A549 (cell line): ENCODE results near the gene PKDREJ. TPM values are rescaled to one million over a fixed set of nuclear protein-coding genes. Genes with fewer than 3 reads are reported as not detected.
A peak's percentile ranks its signal among the peaks of the same experiment; 100 is the strongest.

ENCODE experiments used
- ATAC-seq, 2 experiments: fragments of 200-7000 bp in 1 of 2; fragments of >200 bp in 1 of 2; cut with Nextera tagmentation in 1 of 2; cut with Tn5 transposase in 1 of 2; 3 replicates each; pipeline versions ENCODE4 v1.8.0 to v1.9.1; 2018 to 2020; ENCODE audit warnings: mild to moderate bottlenecking in 1 of 2, moderate library complexity in 1 of 2
- CTCF ChIA-PET: fragments of 300-600 bp; sonication (Branson Sonifier 250); formaldehyde crosslinking; extraction: SDS; loops from one replicate; lab custom pipeline; 2021; ENCODE audit warnings: antibody characterized with exemption, inconsistent platforms; lab: Yijun Ruan, JAX
- POLR2A ChIA-PET: fragments of 350-600 bp; formaldehyde crosslinking; extraction: SDS; loops from one replicate; lab custom pipeline; 2021; ENCODE audit warnings: antibody characterized with exemption, inconsistent platforms; lab: Yijun Ruan, JAX
- DNase-seq, 2 experiments: peaks; one replicate each; pipeline versions ENCODE4 v3.0.0 to v3.0.0-alpha.2; 2011 to 2016; ENCODE audit warnings: low read depth in 1 of 2, low spot score in 1 of 2
- FAIRE-seq: peaks from 2 replicates; lab custom pipeline; 2011; peaks lifted over from hg19 to GRCh38; lab: Jason Lieb, UNC
- H3K27ac ChIP-seq, 2 experiments: fragments of >200 bp; sonication (Bioruptor Twin); formaldehyde crosslinking; 3 replicates each; pipeline ENCODE4 v1.5.1; 2016 to 2017
- H3K4me1 ChIP-seq: fragments of >200 bp; sonication (Bioruptor Twin); formaldehyde crosslinking; 3 replicates; pipeline ENCODE4 v1.6.1; 2016
- H3K4me2 ChIP-seq: fragments of >200 bp; sonication (Bioruptor Twin); formaldehyde crosslinking; 3 replicates; pipeline ENCODE4 v1.6.1; 2016
- H3K4me3 ChIP-seq: fragments of >200 bp; sonication (Bioruptor Twin); formaldehyde crosslinking; 3 replicates; pipeline ENCODE4 v1.5.1; 2016
- H3K9me3 ChIP-seq: fragments of >200 bp; sonication (Bioruptor Twin); formaldehyde crosslinking; 3 replicates; pipeline ENCODE4 v1.6.1; 2016
- BHLHE40 ChIP-seq: IDR thresholded peaks from 2 replicates; pipeline ENCODE4 v1.6.1; 2012; ENCODE audit warnings: low read depth, low read length, inconsistent platforms
- CBX2 ChIP-seq: fragments of 200-600 bp; sonication (generic); IDR thresholded peaks from 2 replicates; pipeline ENCODE4 v1.6.1; 2016; ENCODE audit warnings: low read depth, mild to moderate bottlenecking, borderline replicate concordance
- CBX8 ChIP-seq: fragments of 200-600 bp; sonication (generic); IDR thresholded peaks from 2 replicates; pipeline ENCODE4 v1.6.1; 2016
- CHD2 ChIP-seq: fragments of 150-350 bp; IDR thresholded peaks from 2 replicates; pipeline ENCODE4 v1.6.1; 2014; ENCODE audit warnings: low read length; ENCODE audit not compliant: partially characterized antibody
- EHF ChIP-seq: fragments of 250-450 bp; sonication (Bioruptor Pico); IDR thresholded peaks from 2 replicates; pipeline ENCODE4 v1.5.0; 2020; ENCODE audit warnings: mild to moderate bottlenecking
- EHMT2 ChIP-seq: fragments of 200-600 bp; sonication (generic); IDR thresholded peaks from 2 replicates; pipeline ENCODE4 v1.6.1; 2016; ENCODE audit warnings: antibody characterized with exemption, low read depth, mild to moderate bottlenecking, moderate library complexity
- FOSL2 ChIP-seq, 2 experiments: fragments of 450-650 bp in 1 of 2; fragments of >200 bp in 1 of 2; sonication (Bioruptor Twin) in 1 of 2; formaldehyde crosslinking; IDR thresholded peaks; 2 replicates each; pipeline versions ENCODE4 v1.5.0 to v1.6.1; 2016 to 2020; ENCODE audit warnings: mild to moderate bottlenecking in 1 of 2, moderate library complexity in 1 of 2
- FOXS1 ChIP-seq: fragments of 250-450 bp; sonication (Bioruptor Pico); IDR thresholded peaks from 2 replicates; pipeline ENCODE4 v1.5.0; 2020; ENCODE audit warnings: mild to moderate bottlenecking, moderate library complexity
- GATA3 ChIP-seq: IDR thresholded peaks from 2 replicates; pipeline ENCODE4 v1.6.1; 2012; ENCODE audit warnings: borderline replicate concordance
- HDAC2 ChIP-seq: fragments of 200-600 bp; sonication (generic); IDR thresholded peaks from 2 replicates; pipeline ENCODE4 v1.6.1; 2016
- HOXB5 ChIP-seq: fragments of 250-450 bp; sonication (Bioruptor Pico); IDR thresholded peaks from 2 replicates; pipeline ENCODE4 v1.5.0; 2020; ENCODE audit warnings: mild to moderate bottlenecking, moderate library complexity
- KDM5A ChIP-seq: fragments of 200-600 bp; sonication (generic); IDR thresholded peaks from 2 replicates; pipeline ENCODE4 v1.6.1; 2016; ENCODE audit warnings: antibody characterized with exemption, mild to moderate bottlenecking
- MAFK ChIP-seq: fragments of 450-650 bp; IDR thresholded peaks from 2 replicates; pipeline ENCODE4 v1.6.1; 2014; ENCODE audit not compliant: partially characterized antibody
- MAZ ChIP-seq: fragments of 150-350 bp; IDR thresholded peaks from 2 replicates; pipeline ENCODE4 v1.6.1; 2014; ENCODE audit warnings: antibody characterized with exemption, low read depth, low read length, borderline replicate concordance
- MYC ChIP-seq: IDR thresholded peaks from 2 replicates; pipeline ENCODE4 v1.6.1; 2012; ENCODE audit warnings: mild to moderate bottlenecking, inconsistent platforms, low read length, improper control_type of control experiment, borderline replicate concordance
- NFE2L2 ChIP-seq: fragments of 150-350 bp; conservative IDR thresholded peaks from 2 replicates; pipeline ENCODE4 v1.6.1; 2014; ENCODE audit warnings: low read length
- POLR2A ChIP-seq: IDR thresholded peaks from 2 replicates; pipeline ENCODE4 v1.6.1; 2012; ENCODE audit warnings: mild to moderate bottlenecking, low read length
- POLR2AphosphoS2 ChIP-seq: conservative IDR thresholded peaks from 2 replicates; pipeline ENCODE4 v1.6.1; 2012; ENCODE audit warnings: low read length, improper control_type of control experiment, inconsistent platforms
- RAD21 ChIP-seq, 2 experiments: fragments of >200 bp in 1 of 2; sonication (Bioruptor Twin) in 1 of 2; formaldehyde crosslinking in 1 of 2; IDR thresholded peaks in 1 of 2; conservative IDR thresholded peaks in 1 of 2; 2 replicates in 1 of 2; 3 replicates in 1 of 2; pipeline ENCODE4 v1.6.1; 2012 to 2018; ENCODE audit warnings: inconsistent platforms in 1 of 2
- RCOR1 ChIP-seq: fragments of 150-350 bp; IDR thresholded peaks from 2 replicates; pipeline ENCODE4 v1.6.1; 2014; ENCODE audit warnings: antibody characterized with exemption, low read length, low read depth
- SMC3 ChIP-seq: fragments of >200 bp; sonication (Bioruptor Twin); formaldehyde crosslinking; IDR thresholded peaks from 3 replicates; pipeline ENCODE4 v1.6.1; 2018; ENCODE audit warnings: inconsistent platforms
- SREBF2 ChIP-seq: fragments of 450-650 bp; IDR thresholded peaks from 2 replicates; pipeline ENCODE4 v1.6.1; 2014; ENCODE audit warnings: mild to moderate bottlenecking, moderate library complexity
- TP53 ChIP-seq: fragments of 250-450 bp; sonication (Bioruptor Pico); IDR thresholded peaks from 2 replicates; pipeline ENCODE4 v1.5.0; 2021; ENCODE audit warnings: mild to moderate bottlenecking, moderate library complexity
- WGBS: methylation state at CpG from one replicate; pipeline ENCODE4 v1.1.6; 2017; ENCODE audit errors: missing lambda C conversion rate; 5-methylcytosine and 5-hydroxymethylcytosine counted together
- polyA plus RNA-seq, 4 experiments: library from polyadenylated mRNA; depleted of rRNA in 3 of 4; stranded (reverse); fragments of >200 nt; fragmentation: RNase III in 1 of 4; extraction: RNeasy Plus Mini Kit Qiagen cat#74134 plus additional on column Dnase treatment in 1 of 4; gene quantifications; 2 replicates in 3 of 4; 3 replicates in 1 of 4; pipeline ENCODE4 v1.2.3, GENCODE V29; 2011 to 2017
- TF ChIP-seq, protein P1 (sequence below): fragments of >200 bp; sonication (Bioruptor Twin); formaldehyde crosslinking; IDR thresholded peaks from 2 replicates; pipeline ENCODE4 v1.6.1; 2016
- TF ChIP-seq, protein P2 (sequence below): IDR thresholded peaks from 2 replicates; pipeline ENCODE4 v1.6.1; 2012; ENCODE audit warnings: low read depth, borderline replicate concordance
- TF ChIP-seq, protein P3 (sequence below): fragments of 450-650 bp; IDR thresholded peaks from 2 replicates; pipeline ENCODE4 v1.6.1; 2014; ENCODE audit warnings: antibody characterized with exemption
- TF ChIP-seq, protein P4 (sequence below): fragments of >200 bp; sonication (Bioruptor Twin); formaldehyde crosslinking; IDR thresholded peaks from 3 replicates; pipeline ENCODE4 v1.5.1; 2016
- TF ChIP-seq, protein P5 (sequence below): IDR thresholded peaks from 2 replicates; pipeline ENCODE4 v1.6.1; 2012
- TF ChIP-seq, protein P6 (sequence below): fragments of >200 bp; sonication (Bioruptor Twin); formaldehyde crosslinking; IDR thresholded peaks from 3 replicates; pipeline ENCODE4 v1.6.1; 2016

PKDREJ gene
- polyA plus RNA-seq, 2 of the 4 experiments (the other 2 are of a cell fraction) = not detected

DNA sequence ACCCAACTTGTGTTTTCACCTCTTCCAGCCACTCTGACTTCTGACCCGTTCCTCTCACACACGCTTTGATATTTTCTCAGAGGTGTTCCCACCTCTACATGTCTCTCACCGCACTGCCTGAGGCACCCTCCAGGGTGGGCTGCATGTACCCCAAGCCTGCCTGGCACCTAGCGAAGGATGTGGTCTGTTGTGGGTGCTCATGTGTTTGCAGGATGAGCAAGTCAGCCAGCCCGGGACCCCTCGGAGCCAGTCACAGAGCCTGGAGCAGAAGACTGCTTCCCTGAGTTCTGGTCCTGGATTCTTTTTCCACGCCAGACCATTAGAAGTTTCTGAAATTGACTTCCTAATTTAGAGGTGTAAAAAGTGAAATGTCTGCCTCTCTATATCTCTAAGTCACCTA is 37.3 kb upstream of the PKDREJ start:
- no peak overlapping the region for H3K4me2 ChIP-seq
- no peak overlapping the region for H3K4me3 ChIP-seq
- TF ChIP-seq, protein P1, sequence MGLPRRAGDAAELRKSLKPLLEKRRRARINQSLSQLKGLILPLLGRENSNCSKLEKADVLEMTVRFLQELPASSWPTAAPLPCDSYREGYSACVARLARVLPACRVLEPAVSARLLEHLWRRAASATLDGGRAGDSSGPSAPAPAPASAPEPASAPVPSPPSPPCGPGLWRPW = no peak
- TF ChIP-seq MAFK = no peak
- TF ChIP-seq, protein P2, sequence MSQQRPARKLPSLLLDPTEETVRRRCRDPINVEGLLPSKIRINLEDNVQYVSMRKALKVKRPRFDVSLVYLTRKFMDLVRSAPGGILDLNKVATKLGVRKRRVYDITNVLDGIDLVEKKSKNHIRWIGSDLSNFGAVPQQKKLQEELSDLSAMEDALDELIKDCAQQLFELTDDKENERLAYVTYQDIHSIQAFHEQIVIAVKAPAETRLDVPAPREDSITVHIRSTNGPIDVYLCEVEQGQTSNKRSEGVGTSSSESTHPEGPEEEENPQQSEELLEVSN = no peak
- ChIA-PET CTCF (interaction anchor here (0.7 to 2.2 kb wide), 3 partner anchors 184 to 305 kb away, joined by 4 to 10 read pairs (median 5); no protein-coding TSS in a partner anchor), POLR2A (no interaction called here)
- H3K9me3 ChIP-seq = no peaks in the 10 kb centered on the region
- FAIRE-seq = no peak
- 100% methylated on average over 6 of the region's 7 CpGs for WGBS
- H3K27ac ChIP-seq = no peak overlapping the region
- ATAC-seq = no peak
- H3K4me1 ChIP-seq = peaks cover 10% of the 10 kb centered on the region; the same call in 2 of the 3 replicates
- no peak for DNase-seq

DNA sequence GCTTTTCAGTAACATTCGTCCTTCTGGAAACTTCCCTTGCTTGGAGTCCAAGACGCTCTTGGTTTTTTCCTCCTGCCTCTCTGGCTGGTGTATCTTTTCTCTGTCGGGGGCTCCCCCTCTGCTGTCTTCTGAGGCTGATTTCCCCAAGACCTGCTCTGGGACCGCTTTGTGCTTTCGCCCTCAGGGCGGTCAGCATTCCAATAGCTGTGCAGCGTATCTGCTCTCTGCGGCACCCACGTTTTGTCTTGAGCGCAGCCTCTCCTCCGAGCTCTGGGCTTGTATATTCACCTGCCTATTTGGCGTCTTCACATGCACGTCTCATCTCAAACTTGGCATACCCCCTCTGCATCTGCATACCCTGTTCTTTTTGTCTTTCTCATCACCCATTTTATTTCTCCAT is 36.0 kb upstream of the PKDREJ start:
- Histone ChIP-seq H3K9me3 (no peaks in the 10 kb centered on the region), H3K4me1 (peaks cover 11% of the 10 kb centered on the region; the same call in 2 of the 3 replicates), H3K4me2 (no peak overlapping the region), H3K27ac (no peak overlapping the region), H3K4me3 (no peak overlapping the region)
- CTCF ChIA-PET = interaction anchor here (1.5 to 2.2 kb wide), 3 partner anchors 177 to 304 kb away, joined by 5 to 10 read pairs (median 7); no protein-coding TSS in a partner anchor
- DNase-seq = no peak
- no peak for ATAC-seq
- no peak for FAIRE-seq
- WGBS = 92% methylated on average over 13 of the region's 13 CpGs
- TF ChIP-seq, protein P3, sequence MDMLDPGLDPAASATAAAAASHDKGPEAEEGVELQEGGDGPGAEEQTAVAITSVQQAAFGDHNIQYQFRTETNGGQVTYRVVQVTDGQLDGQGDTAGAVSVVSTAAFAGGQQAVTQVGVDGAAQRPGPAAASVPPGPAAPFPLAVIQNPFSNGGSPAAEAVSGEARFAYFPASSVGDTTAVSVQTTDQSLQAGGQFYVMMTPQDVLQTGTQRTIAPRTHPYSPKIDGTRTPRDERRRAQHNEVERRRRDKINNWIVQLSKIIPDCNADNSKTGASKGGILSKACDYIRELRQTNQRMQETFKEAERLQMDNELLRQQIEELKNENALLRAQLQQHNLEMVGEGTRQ = no peak
- no peak for TF ChIP-seq MYC
- no peak for TF ChIP-seq POLR2AphosphoS2
- no peak for TF ChIP-seq KDM5A
- TF ChIP-seq SREBF2 = no peak
- TF ChIP-seq HOXB5 = no peak
- no peak for TF ChIP-seq SMC3
- TF ChIP-seq NFE2L2 = no peak
- TF ChIP-seq CHD2 = no peak
- no peak for TF ChIP-seq FOSL2 (IDR thresholded peaks at IDR 0.05)
- no peak for TF ChIP-seq FOSL2 (CRISPR knock-in tag; IDR thresholded peaks at IDR 0.05)
- no peak for TF ChIP-seq BHLHE40
- TF ChIP-seq TP53 (CRISPR knock-in tag) = no peak
- TF ChIP-seq POLR2A = no peak
- TF ChIP-seq RAD21 (conservative IDR thresholded peaks at IDR 0.05 in 1 of 2, IDR thresholded peaks at IDR 0.05 in 1 of 2) = no peak
- TF ChIP-seq RCOR1 = no peak
- TF ChIP-seq EHF (CRISPR knock-in tag) = no peak
- TF ChIP-seq MAZ = no peak
- POLR2A ChIA-PET = no interaction called here

DNA sequence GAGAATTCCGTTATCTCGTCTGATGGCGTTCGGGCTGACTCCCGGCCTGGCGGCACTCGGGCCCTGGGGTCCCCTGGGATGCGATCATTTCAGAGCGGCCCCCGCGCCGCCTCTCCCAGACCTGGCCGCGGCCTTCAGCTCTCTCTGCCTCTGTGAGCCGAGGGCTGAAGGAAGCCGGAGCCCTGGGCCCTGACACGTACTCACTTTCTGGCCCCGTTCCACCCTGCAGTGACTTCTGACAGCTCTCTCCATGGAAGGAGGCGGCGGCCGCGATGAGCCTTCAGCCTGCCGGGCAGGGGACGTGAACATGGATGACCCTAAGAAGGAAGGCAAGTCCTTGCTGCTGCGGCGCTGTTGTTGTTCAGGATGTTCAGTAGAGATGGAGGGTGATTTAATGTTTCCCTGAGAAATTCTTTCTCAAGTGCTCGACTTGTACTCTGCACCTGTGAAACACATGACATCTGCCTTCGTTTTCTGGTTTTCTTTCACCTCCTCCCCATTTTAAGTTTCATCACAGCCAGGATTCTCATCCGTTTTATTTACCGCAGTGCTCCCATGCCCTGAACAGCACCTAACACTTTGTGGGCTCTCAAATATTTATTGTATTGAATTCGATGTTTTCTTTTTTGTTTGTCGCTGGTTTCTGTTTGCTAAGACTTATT is 34.1 kb upstream of the PKDREJ start:
- peak overlapping the region; percentile 92 for H3K4me3 ChIP-seq
- FAIRE-seq = no peak
- DNase-seq = no peak
- H3K27ac ChIP-seq = peak overlapping the region; percentile 84 to 95
- H3K4me2 ChIP-seq = peak overlapping the region; percentile 97
- ATAC-seq = peak; percentile 53 to 54; a peak in 5 of 6 replicates
- POLR2A ChIA-PET = no interaction called here
- H3K4me1 ChIP-seq = peaks cover 11% of the 10 kb centered on the region; the same call in 2 of the 3 replicates
- 7% methylated on average over 16 of the region's 32 CpGs for WGBS
- no peaks in the 10 kb centered on the region for H3K9me3 ChIP-seq
- CTCF ChIA-PET = interaction anchor here (1.4 kb wide), 1 partner anchor 302 kb away, joined by 5 read pairs; no protein-coding TSS in a partner anchor
- TF ChIP-seq EHMT2 (no peak), SMC3 (no peak), HDAC2 (no peak), BHLHE40 (no peak), CBX8 (no peak), GATA3 (no peak), CBX2 (no peak), TP53 (CRISPR knock-in tag) (no peak), RCOR1 (no peak), MAZ (no peak), FOXS1 (CRISPR knock-in tag) (no peak), EHF (CRISPR knock-in tag) (no peak)
- TF ChIP-seq, protein P4, sequence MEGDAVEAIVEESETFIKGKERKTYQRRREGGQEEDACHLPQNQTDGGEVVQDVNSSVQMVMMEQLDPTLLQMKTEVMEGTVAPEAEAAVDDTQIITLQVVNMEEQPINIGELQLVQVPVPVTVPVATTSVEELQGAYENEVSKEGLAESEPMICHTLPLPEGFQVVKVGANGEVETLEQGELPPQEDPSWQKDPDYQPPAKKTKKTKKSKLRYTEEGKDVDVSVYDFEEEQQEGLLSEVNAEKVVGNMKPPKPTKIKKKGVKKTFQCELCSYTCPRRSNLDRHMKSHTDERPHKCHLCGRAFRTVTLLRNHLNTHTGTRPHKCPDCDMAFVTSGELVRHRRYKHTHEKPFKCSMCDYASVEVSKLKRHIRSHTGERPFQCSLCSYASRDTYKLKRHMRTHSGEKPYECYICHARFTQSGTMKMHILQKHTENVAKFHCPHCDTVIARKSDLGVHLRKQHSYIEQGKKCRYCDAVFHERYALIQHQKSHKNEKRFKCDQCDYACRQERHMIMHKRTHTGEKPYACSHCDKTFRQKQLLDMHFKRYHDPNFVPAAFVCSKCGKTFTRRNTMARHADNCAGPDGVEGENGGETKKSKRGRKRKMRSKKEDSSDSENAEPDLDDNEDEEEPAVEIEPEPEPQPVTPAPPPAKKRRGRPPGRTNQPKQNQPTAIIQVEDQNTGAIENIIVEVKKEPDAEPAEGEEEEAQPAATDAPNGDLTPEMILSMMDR = no peak
- TF ChIP-seq, protein P5, sequence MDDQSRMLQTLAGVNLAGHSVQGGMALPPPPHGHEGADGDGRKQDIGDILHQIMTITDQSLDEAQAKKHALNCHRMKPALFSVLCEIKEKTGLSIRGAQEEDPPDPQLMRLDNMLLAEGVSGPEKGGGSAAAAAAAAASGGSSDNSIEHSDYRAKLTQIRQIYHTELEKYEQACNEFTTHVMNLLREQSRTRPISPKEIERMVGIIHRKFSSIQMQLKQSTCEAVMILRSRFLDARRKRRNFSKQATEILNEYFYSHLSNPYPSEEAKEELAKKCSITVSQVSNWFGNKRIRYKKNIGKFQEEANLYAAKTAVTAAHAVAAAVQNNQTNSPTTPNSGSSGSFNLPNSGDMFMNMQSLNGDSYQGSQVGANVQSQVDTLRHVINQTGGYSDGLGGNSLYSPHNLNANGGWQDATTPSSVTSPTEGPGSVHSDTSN = no peak
- TF ChIP-seq, protein P6, sequence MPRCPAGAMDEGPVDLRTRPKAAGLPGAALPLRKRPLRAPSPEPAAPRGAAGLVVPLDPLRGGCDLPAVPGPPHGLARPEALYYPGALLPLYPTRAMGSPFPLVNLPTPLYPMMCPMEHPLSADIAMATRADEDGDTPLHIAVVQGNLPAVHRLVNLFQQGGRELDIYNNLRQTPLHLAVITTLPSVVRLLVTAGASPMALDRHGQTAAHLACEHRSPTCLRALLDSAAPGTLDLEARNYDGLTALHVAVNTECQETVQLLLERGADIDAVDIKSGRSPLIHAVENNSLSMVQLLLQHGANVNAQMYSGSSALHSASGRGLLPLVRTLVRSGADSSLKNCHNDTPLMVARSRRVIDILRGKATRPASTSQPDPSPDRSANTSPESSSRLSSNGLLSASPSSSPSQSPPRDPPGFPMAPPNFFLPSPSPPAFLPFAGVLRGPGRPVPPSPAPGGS = no peak
